Mesothelial cell of epicardium (in vitro differentiated cells): ENCODE results near the gene CMYA5. TPM values are rescaled to one million over a fixed set of nuclear protein-coding genes. Genes with fewer than 3 reads are reported as not detected.
A peak's percentile ranks its signal among the peaks of the same experiment; 100 is the strongest.

Experiments used
- DNase-seq, 2 experiments: peaks; one replicate each; pipeline ENCODE4 v3.0.0; 2021; ENCODE audit warnings: low spot score in 2 of 2; ENCODE audit not compliant: unreplicated experiment in 2 of 2
- H3K27ac Mint-ChIP-seq: 2 replicates; pipeline ENCODE4 v1.8.0; 2021; ENCODE audit warnings: mixed read lengths
- H3K27me3 Mint-ChIP-seq: 2 replicates; pipeline ENCODE4 v1.8.0; 2021; ENCODE audit warnings: low read depth, mixed read lengths
- H3K36me3 Mint-ChIP-seq: 2 replicates; pipeline ENCODE4 v1.8.0; 2021; ENCODE audit warnings: mixed read lengths
- H3K4me1 Mint-ChIP-seq: 2 replicates; pipeline ENCODE4 v1.8.0; 2021; ENCODE audit warnings: mixed read lengths
- H3K4me3 Mint-ChIP-seq: 2 replicates; pipeline ENCODE4 v1.8.0; 2021; ENCODE audit warnings: mild to moderate bottlenecking, moderate library complexity, mixed read lengths
- H3K9me3 Mint-ChIP-seq: 2 replicates; pipeline ENCODE4 v1.8.0; 2021; ENCODE audit warnings: mixed read lengths
- total RNA-seq: library from RNA; stranded (reverse); gene quantifications from 3 replicates; pipeline ENCODE4 v1.2.1, GENCODE V29; 2021
- TF ChIP-seq, protein P1 (sequence below): fragments of 200-600 bp; sonication (generic); IDR thresholded peaks from one replicate; pipeline ENCODE4 v1.5.0; 2021; ENCODE audit warnings: antibody characterized with exemption; ENCODE audit not compliant: unreplicated experiment

The CMYA5 gene
- total RNA-seq, 1 donor from 2014 or later = 6.5 TPM

DNA sequence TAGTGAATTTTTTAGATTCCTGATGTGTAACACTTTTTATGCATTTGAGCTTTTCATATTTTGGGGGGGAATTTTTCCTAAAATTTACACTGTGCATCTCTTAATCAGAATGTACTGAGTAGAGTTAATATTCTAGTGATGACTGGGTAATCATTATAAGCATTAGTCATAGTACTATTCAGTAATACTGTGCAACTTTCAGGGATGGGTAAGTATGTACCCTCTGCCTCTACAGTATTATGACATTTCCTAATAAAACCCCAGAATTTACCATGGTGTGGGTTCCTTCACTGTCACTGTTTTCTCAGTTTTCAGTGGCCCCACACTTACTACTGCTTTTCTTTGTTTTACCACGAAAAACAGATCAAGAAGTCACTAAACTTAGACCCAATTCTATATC lies 2.8 kb upstream of the CMYA5 start:
- no peak overlapping the region for H3K4me3 Mint-ChIP-seq

DNA sequence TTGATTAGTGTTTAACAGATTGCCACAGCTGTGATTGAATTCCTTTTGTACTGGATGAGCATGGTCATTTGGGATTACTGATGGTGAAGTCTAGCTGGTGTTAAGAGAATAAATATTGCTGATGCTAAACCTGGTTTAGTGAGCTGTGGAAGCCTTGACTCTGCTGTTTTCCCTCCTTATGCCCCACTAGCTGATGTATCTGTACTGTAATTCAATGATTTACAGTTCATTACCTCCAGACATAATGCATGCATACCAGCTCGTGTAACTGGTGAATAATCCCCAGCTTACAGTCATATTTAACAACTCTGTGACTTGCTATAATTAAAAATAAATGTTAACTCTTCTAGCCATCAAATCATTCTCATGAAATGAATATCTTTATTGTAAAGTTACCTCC lies 1.7 kb upstream of the CMYA5 start:
- peak overlapping the region; percentile 34 for H3K4me3 Mint-ChIP-seq
- H3K4me1 Mint-ChIP-seq = peaks cover 44% of the 10 kb centered on the region
- peaks cover 8% of the 10 kb centered on the region for H3K36me3 Mint-ChIP-seq
- no peak overlapping the region for H3K27ac Mint-ChIP-seq
- no peak for DNase-seq
- H3K27me3 Mint-ChIP-seq = no peaks in the 10 kb centered on the region
- TF ChIP-seq, protein P1, sequence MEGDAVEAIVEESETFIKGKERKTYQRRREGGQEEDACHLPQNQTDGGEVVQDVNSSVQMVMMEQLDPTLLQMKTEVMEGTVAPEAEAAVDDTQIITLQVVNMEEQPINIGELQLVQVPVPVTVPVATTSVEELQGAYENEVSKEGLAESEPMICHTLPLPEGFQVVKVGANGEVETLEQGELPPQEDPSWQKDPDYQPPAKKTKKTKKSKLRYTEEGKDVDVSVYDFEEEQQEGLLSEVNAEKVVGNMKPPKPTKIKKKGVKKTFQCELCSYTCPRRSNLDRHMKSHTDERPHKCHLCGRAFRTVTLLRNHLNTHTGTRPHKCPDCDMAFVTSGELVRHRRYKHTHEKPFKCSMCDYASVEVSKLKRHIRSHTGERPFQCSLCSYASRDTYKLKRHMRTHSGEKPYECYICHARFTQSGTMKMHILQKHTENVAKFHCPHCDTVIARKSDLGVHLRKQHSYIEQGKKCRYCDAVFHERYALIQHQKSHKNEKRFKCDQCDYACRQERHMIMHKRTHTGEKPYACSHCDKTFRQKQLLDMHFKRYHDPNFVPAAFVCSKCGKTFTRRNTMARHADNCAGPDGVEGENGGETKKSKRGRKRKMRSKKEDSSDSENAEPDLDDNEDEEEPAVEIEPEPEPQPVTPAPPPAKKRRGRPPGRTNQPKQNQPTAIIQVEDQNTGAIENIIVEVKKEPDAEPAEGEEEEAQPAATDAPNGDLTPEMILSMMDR = no peak
- H3K9me3 Mint-ChIP-seq = no peaks in the 10 kb centered on the region

More for the DNA sequence above, 2.8 kb upstream of the CMYA5 start:
- H3K9me3 Mint-ChIP-seq = no peaks in the 10 kb centered on the region
- DNase-seq = no peak
- peaks cover 15% of the 10 kb centered on the region for H3K36me3 Mint-ChIP-seq
- H3K27ac Mint-ChIP-seq = peak overlapping the region; percentile 15
- H3K4me1 Mint-ChIP-seq = peaks cover 35% of the 10 kb centered on the region
- H3K27me3 Mint-ChIP-seq = no peaks in the 10 kb centered on the region
- TF ChIP-seq, protein P1 = no peak

DNA sequence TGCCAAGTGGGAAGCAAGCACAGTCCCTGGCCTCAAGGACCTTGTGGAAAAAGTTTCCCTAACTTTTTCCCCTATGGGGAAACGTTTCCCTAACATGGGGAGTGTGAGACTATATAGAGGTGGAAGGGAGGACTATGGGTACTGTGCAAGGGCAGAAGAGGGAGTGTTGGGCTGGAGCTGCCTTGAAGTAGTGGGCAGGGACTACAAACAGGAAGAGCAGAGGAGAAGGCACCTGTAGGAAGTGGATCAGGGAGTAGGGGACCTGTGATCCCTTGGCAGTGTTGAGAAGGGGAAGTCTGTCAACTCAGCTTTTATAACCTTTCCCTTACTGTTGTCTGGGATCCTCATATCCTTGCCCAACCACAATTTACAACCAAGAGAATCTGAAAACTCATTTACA lies 1.4 kb downstream of the CMYA5 start:
- Mint-ChIP-seq H3K27me3 (no peaks in the 10 kb centered on the region), H3K36me3 (peaks cover 2% of the 10 kb centered on the region), H3K9me3 (no peaks in the 10 kb centered on the region), H3K4me1 (peaks cover 62% of the 10 kb centered on the region), H3K4me3 (peak overlapping the region; percentile 73), H3K27ac (no peak overlapping the region)
- no peak for DNase-seq
- TF ChIP-seq, protein P1 = no peak

DNA sequence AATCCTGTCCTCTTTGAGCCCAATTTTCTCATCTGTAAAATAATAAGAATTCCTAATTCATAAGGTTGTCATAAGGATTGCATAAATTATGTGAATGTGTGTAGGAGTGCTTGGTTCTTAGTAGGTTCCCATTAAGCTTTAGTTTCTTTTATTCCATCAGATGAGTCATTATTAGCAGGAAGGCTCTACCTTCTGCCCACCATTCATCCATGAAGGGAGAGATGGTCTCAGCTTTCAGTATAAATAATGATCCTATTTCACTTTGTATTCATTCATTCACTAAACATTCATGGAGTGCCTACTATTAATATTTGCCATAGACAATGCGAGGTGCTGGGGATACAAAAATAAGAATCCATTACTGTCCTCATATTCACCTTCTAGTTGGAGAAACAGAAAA lies 3.0 kb downstream of the CMYA5 start:
- TF ChIP-seq, protein P1 = no peak
- no peaks in the 10 kb centered on the region for H3K36me3 Mint-ChIP-seq
- H3K27me3 Mint-ChIP-seq = no peaks in the 10 kb centered on the region
- H3K4me3 Mint-ChIP-seq = no peak overlapping the region
- H3K27ac Mint-ChIP-seq = no peak overlapping the region
- DNase-seq = no peak
- peaks cover 65% of the 10 kb centered on the region for H3K4me1 Mint-ChIP-seq
- no peaks in the 10 kb centered on the region for H3K9me3 Mint-ChIP-seq

DNA sequence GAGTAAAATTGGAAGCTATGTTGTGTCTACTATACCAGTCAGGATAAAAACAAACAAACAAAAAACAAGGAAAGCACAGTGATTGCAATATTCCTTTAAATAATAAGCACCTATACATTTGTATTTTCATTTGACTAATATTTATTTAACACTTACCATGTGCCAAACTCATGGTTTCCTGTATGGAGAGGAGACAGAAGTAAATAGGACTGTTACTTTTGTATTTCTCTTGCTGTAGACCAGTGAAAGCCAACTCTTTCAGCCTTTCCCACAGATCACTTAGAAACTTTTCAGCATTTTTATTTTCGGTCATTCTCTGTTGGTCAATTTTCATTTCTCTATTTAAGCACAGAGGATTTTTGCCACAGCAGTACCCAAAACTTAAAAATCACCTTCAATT lies 4.5 kb downstream of the CMYA5 start:
- no peaks in the 10 kb centered on the region for H3K27me3 Mint-ChIP-seq
- H3K9me3 Mint-ChIP-seq = no peaks in the 10 kb centered on the region
- H3K36me3 Mint-ChIP-seq = no peaks in the 10 kb centered on the region
- no peak for DNase-seq
- H3K4me1 Mint-ChIP-seq = peaks cover 60% of the 10 kb centered on the region
- no peak overlapping the region for H3K4me3 Mint-ChIP-seq
- peak overlapping the region; percentile 0 for H3K27ac Mint-ChIP-seq
- TF ChIP-seq, protein P1 = no peak

DNA sequence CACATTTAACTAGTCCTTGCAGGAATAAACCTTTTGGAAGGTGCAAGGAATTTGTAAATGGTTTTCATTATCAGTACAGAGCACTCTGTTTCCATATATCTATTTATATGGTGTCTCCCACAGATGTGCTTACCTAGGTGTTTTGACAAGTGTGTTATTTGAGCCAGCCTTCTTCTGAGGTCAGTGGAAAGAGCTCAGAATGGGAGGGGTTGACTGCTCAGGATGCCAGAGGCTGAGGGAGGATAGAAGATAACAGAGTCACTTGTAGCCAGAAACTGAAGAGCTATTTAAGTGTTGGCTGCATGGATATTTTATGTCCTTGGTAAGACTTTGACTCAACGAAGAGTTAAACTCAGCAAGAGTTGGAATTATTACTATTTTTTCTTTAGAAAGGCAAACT lies 5.0 kb downstream of the CMYA5 start:
- Mint-ChIP-seq H3K27ac (peak overlapping the region; percentile 54), H3K27me3 (no peaks in the 10 kb centered on the region), H3K9me3 (no peaks in the 10 kb centered on the region), H3K4me3 (no peak overlapping the region), H3K4me1 (peaks cover 59% of the 10 kb centered on the region), H3K36me3 (no peaks in the 10 kb centered on the region)
- no peak for DNase-seq
- TF ChIP-seq, protein P1 = no peak
